ENCODE data around the gene AHNAK.

DNA sequence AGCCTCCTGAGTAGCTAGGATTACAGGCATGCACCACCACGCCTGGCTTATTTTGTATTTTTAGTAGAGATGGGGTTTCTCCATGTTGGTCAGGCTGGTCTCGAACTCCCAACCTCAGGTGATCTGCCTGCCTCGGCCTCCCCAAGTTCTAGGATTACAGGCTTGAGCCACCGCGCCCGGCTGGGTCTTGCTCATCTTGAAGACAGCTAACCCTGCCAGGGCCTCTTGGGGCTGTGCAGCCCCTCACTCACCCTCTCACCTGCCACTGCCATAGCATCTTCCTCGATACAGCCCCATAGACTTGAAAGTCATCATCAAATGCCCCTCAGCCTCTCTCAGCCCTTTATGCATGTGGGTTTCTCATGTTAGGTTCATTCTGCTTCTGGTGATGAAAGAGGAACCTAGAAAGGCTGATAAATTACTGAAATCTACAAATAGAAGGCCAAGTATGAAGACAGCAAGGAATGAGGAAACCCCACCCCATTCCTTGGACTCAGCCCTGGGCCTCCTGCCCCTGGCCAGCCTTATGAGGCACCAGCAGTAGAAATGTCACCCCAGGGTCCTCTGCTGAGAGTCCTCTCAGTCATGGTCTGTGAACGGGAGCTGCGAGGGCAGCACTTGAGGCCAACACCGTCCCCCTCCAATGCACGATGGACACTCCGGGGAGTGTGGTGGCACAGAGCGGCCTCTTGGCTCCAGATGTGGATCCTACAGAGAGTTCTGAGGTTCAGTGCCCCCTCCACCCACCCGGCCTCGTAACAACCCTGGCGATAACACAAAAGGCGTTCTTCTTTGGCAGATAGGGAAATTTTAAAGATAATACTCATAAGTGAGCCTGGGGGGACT, 103.0 kb downstream of the AHNAK start:
- TF ChIP-seq, protein P1, sequence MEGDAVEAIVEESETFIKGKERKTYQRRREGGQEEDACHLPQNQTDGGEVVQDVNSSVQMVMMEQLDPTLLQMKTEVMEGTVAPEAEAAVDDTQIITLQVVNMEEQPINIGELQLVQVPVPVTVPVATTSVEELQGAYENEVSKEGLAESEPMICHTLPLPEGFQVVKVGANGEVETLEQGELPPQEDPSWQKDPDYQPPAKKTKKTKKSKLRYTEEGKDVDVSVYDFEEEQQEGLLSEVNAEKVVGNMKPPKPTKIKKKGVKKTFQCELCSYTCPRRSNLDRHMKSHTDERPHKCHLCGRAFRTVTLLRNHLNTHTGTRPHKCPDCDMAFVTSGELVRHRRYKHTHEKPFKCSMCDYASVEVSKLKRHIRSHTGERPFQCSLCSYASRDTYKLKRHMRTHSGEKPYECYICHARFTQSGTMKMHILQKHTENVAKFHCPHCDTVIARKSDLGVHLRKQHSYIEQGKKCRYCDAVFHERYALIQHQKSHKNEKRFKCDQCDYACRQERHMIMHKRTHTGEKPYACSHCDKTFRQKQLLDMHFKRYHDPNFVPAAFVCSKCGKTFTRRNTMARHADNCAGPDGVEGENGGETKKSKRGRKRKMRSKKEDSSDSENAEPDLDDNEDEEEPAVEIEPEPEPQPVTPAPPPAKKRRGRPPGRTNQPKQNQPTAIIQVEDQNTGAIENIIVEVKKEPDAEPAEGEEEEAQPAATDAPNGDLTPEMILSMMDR (IDR thresholded peaks at IDR 0.05), result no peak
- no peak for TF ChIP-seq POLR2A (IDR thresholded peaks at IDR 0.05)
